Stimulated activated CD4-positive, alpha-beta T cell treated with anti-CD3 and anti-CD28 coated beads, Interleukin-1b, Interleukin-23, amount 100 ng/mL, for 48 hours (primary cell): Measurements from ENCODE around the gene ATP2B1.

Experiments used
- DNase-seq: peaks from one replicate; pipeline ENCODE4 v3.0.0-alpha.2; 2020

Gene ATP2B1

GRCh38 chr12:89690925-89691324 is 17.7 kb downstream of the ATP2B1 start:
- DNase-seq, result no peak

GRCh38 chr12:89689306-89689705 is 19.3 kb downstream of the ATP2B1 start:
- DNase-seq, result no peak

DNA sequence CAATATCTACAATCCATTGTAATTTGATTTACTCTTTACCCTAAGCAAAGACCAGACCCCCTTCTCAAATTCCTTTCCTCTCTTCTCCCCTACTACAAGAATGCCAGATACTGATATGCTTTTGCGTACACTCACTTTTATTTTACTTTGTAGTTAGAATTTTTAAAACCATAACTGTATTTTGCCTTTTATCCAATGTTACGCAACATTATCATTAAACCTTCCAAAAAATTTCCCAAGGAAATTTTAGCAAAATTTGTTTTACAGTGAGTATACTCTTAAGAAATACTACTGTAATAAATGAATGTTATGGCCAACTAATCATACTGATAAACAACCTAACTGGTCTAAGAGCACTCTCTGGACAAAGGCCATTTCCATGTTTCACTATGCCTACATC is 22.3 kb downstream of the ATP2B1 start:
- DNase-seq, result no peak

DNA sequence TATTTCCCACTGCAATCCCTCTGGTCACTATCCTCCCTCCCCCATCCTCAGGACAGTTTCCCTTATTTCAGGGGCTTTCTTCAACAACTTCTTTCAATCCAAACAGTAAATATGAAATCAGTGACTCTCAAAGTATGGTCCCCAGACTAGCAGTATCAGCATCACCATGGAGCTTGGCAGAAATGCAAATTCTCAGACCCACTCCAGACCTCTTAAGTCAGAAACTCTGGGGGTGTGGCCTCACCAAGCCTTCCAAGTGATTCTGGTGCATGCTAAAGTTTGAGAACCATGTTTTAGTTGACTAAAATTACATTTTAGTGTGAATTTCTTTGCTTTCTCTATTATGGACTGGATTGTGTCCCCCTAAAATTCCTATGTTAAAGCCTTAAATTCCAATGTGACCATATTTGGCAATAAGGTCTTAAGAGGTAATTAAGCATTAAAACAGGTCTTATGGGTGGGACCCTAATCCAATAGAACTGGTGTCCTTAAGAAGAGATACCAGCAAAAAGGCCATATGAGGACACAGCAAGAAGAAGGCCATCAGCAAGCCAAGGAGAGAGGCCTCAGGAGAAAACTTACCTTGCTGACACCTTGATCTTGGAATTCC is 23.2 kb downstream of the ATP2B1 start:
- no peak for DNase-seq

- DNase-seq, result no peak
These were observed 24.5 kb downstream of the ATP2B1 start for GRCh38 chr12:89684136-89684535.

GRCh38 chr12:89682284-89682683 is 26.4 kb downstream of the ATP2B1 start:
- no peak for DNase-seq

DNA sequence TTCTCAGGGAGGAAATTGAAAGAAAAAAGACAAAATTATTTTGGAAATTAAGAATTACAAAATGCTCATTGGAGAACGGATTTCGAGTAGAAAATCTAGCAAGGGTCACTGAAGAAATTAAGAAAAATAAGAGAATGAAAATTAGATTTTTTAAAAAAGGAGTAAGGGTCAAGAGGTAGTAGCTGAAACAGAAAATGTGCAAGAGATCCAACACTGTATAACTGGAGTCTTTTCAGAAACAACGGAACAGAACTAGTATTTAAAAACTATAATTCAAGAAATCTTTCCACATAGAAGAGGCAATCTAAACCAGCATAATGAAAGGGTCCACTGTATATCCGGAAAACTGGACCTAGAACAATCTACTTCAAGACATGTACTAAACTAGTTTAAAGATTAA is 28.2 kb downstream of the ATP2B1 start:
- DNase-seq, result no peak

- DNase-seq, result no peak
These were observed 29.0 kb downstream of the ATP2B1 start for GRCh38 chr12:89679631-89680030.

GRCh38 chr12:89678225-89678624 is 30.4 kb downstream of the ATP2B1 start:
- no peak for DNase-seq

GRCh38 chr12:89676930-89677329 is 31.7 kb downstream of the ATP2B1 start:
- no peak for DNase-seq

GRCh38 chr12:89674326-89674942 is 34.2 kb downstream of the ATP2B1 start:
- DNase-seq, result no peak

GRCh38 chr12:89673603-89674002 is 35.0 kb downstream of the ATP2B1 start:
- no peak for DNase-seq

GRCh38 chr12:89672589-89672979 is 36.1 kb downstream of the ATP2B1 start:
- DNase-seq, result no peak

GRCh38 chr12:89671469-89671868 is 37.2 kb downstream of the ATP2B1 start:
- DNase-seq, result no peak

- no peak for DNase-seq
These were observed 39.4 kb downstream of the ATP2B1 start for GRCh38 chr12:89669197-89669596.

GRCh38 chr12:89665556-89665955 is 43.1 kb downstream of the ATP2B1 start:
- DNase-seq, result no peak

DNA sequence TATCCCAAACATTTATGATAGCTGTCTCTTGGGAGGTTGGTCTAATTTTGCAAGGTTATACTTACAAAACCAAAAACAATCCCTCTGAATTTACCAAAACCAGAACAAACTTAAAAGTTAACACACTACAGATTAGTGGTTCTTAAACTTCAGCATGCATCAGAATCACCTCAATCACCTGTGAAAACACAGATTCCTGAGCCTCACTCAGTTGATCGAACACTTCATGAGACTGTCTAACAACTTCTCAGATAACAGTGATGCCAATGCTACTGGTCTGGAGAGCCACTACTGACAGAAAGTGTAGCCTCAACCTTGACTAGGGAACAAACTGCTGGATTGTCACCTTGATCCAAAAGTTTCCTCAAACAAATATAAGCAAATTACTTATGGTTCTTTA is 44.2 kb downstream of the ATP2B1 start:
- DNase-seq, result no peak

- DNase-seq, result no peak
These were observed 44.9 kb downstream of the ATP2B1 start for GRCh38 chr12:89663577-89664357.

GRCh38 chr12:89662623-89663022 is 46.0 kb downstream of the ATP2B1 start:
- no peak for DNase-seq

- DNase-seq, result no peak
These were observed 46.8 kb downstream of the ATP2B1 start for GRCh38 chr12:89661706-89662330.

DNA sequence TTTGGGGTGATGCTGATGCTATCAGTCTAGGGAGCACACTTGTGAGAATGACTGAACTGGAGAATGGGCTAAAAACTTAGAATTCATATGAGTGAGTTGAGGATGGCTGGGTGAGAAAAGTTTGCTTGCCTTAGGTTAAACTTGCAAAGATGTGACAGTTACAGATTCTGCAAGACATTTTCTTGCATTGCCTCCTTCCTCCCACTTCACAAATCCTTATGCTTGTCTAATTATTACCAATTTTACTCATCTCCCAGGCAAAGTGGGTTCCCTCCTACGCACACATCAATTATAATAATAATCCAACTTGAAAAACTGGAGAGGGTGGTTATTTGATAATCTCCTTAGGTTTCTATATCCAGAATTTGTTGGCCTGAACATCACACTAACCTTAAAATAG is 50.9 kb downstream of the ATP2B1 start:
- no peak for DNase-seq

- no peak for DNase-seq
These were observed 51.6 kb downstream of the ATP2B1 start for GRCh38 chr12:89657066-89657465.

DNA sequence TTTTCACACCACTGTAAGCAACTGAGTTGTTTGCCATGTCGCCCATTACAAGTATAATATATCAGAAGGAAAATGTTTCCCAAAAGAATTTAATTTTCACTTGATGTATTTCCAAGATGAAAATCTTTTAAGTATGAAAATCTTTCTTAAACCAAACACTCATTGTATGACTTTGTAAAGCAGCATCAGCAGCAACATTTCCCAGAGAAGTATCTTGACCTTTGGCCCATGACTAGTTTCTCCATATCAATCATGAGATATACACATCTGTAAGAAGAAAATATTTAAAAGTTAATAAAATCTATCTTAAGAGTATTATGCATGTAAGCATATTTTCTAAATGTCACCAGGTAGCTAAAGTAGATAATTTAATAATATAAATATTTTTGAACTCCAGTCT is 52.8 kb downstream of the ATP2B1 start:
- no peak for DNase-seq

DNA sequence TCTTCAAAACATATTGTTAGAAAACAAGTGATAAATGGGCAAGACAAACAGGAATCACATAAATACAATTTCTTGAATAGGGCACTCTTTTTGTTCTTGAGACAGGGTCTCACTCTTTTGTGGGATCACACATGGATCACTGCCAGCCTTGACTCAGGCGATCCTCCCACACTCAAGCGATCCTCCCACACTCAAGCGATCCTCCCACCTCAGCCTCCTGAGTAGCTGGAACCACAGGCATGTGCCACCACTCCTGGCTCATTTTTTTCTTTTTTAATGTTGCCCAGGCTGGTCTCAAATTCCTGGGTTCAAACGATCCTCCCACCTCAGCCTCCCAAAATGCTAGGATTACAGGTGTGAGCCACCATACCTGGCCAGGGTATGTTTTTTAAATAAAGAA is 57.4 kb downstream of the ATP2B1 start:
- no peak for DNase-seq
